Measurements from ENCODE around the gene C1QTNF4. TPM values are rescaled to one million over a fixed set of nuclear protein-coding genes. Genes with fewer than 3 reads are reported as not detected.

Gene C1QTNF4
- polyA plus RNA-seq, 3 donors: 0.84 TPM; not detected in 2

DNA sequence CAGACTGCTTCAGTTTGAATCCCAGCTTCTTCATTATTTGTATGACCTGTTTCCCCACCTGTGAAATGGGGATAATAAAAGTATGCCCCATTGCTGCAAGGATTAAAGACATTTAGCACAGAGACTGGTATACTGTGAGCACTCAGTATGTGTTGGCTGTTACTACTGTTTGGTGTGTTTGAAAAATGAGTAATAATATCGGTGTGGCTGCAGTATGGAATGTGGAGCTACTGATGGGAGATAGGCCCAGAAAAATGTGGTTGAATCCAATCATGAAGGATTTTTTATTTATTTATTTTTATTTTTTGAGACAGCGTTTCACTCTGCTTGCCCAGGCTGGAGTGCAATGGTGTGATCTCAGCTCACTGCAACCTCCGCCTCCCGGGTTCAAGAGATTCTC is 9.1 kb upstream of the C1QTNF4 start:
- WGBS (ENCODE audit: insufficient coverage): 100% methylated on average over 4 of the region's 4 CpGs
- H3K4me3 Mint-ChIP-seq: no peak overlapping the region
- no peaks in the 10 kb centered on the region for H3K4me1 Mint-ChIP-seq

DNA sequence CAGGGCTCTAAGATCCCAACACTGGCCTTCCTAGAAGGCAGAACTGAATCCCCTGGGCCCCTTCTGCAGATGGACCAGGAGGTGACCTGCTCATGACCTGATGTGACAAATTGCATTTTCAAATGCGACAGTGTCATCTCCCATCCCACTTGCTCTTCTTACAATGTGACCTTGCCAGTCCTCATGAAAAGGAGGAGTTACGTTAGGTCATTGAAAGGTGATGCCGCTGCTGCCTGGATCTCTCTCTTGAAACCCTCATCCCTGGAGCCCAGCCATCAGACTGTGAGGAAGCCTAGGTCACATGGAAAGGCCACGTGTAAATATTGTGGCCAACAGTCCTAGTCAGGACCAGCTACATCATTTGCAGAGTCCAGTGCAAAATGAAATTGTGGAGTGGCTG is 5.7 kb upstream of the C1QTNF4 start:
- H3K36me3 Mint-ChIP-seq: no peaks in the 10 kb centered on the region
- H3K9ac ChIP-seq (ENCODE audit: insufficient read depth, low read length, poor library complexity, severe bottlenecking): no peak overlapping the region
- peak overlapping the region in 1 of 7 donors; percentile 13 for H3K27ac Mint-ChIP-seq
- no peak overlapping the region for H3K4me3 Mint-ChIP-seq
- TF ChIP-seq, protein P1, sequence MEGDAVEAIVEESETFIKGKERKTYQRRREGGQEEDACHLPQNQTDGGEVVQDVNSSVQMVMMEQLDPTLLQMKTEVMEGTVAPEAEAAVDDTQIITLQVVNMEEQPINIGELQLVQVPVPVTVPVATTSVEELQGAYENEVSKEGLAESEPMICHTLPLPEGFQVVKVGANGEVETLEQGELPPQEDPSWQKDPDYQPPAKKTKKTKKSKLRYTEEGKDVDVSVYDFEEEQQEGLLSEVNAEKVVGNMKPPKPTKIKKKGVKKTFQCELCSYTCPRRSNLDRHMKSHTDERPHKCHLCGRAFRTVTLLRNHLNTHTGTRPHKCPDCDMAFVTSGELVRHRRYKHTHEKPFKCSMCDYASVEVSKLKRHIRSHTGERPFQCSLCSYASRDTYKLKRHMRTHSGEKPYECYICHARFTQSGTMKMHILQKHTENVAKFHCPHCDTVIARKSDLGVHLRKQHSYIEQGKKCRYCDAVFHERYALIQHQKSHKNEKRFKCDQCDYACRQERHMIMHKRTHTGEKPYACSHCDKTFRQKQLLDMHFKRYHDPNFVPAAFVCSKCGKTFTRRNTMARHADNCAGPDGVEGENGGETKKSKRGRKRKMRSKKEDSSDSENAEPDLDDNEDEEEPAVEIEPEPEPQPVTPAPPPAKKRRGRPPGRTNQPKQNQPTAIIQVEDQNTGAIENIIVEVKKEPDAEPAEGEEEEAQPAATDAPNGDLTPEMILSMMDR (IDR thresholded peaks at IDR 0.05): no peak
- H4K20me1 ChIP-seq (ENCODE audit: insufficient read depth, low read length): no peaks in the 10 kb centered on the region
- no peaks in the 10 kb centered on the region for H3K9me3 ChIP-seq (replicated peaks in 1 of 2; ENCODE audit: control insufficient read depth in 1 of 2, insufficient read depth in 1 of 2, low read length in 2 of 2)
- no peak for DNase-seq
- no peaks in the 10 kb centered on the region for H3K4me1 Mint-ChIP-seq
- 90% methylated on average over 3 of the region's 4 CpGs for WGBS (ENCODE audit: insufficient coverage)
- peaks cover 0 to 3% of the 10 kb centered on the region in 2 donors for H3K27me3 ChIP-seq (ENCODE audit: control insufficient read depth in 2 of 2, insufficient read depth in 2 of 2, low read length in 2 of 2)
- no peak overlapping the region for H3K27ac ChIP-seq (ENCODE audit: low read depth in 1 of 2, low read length in 2 of 2)
- peaks cover 0 to 1% (median 0%) of the 10 kb centered on the region in 7 donors for H3K9me3 Mint-ChIP-seq
- H3K4me3 ChIP-seq (replicated peaks in 1 of 3; ENCODE audit: low read depth in 2 of 3, low read length in 3 of 3): no peak overlapping the region
- no peaks in the 10 kb centered on the region for H3K4me1 ChIP-seq (ENCODE audit: control insufficient read depth in 1 of 2, insufficient read depth in 2 of 2, low read length in 2 of 2)
- intact Hi-C loops (cut with micrococcal nuclease): no loop called here
- no peak overlapping the region for H2AFZ ChIP-seq (ENCODE audit: insufficient read depth, low read depth, low read length, poor library complexity, severe bottlenecking)
- H3K4me2 ChIP-seq (replicated peaks; ENCODE audit: extremely low read depth, low read length, poor library complexity, severe bottlenecking): no peak overlapping the region
- no peaks in the 10 kb centered on the region for H3K36me3 ChIP-seq (replicated peaks in 1 of 2; ENCODE audit: control insufficient read depth in 1 of 2, insufficient read depth in 2 of 2, low read length in 2 of 2)
- H3K27me3 Mint-ChIP-seq (ENCODE audit: low read depth in 3 of 3): peaks cover 2 to 9% (median 6%) of the 10 kb centered on the region in 3 donors
- H3K79me2 ChIP-seq (ENCODE audit: insufficient read depth, low read length): no peaks in the 10 kb centered on the region

More for the DNA sequence above, 9.1 kb upstream of the C1QTNF4 start:
- Histone ChIP-seq H3K9ac (ENCODE audit: insufficient read depth, low read length, poor library complexity, severe bottlenecking) (no peak overlapping the region), H3K27me3 (ENCODE audit: control insufficient read depth in 2 of 2, insufficient read depth in 2 of 2, low read length in 2 of 2) (no peaks in the 10 kb centered on the region), H3K9me3 (replicated peaks in 1 of 2; ENCODE audit: control insufficient read depth in 1 of 2, insufficient read depth in 1 of 2, low read length in 2 of 2) (no peaks in the 10 kb centered on the region), H4K20me1 (ENCODE audit: insufficient read depth, low read length) (no peaks in the 10 kb centered on the region), H2AFZ (ENCODE audit: insufficient read depth, low read depth, low read length, poor library complexity, severe bottlenecking) (no peak overlapping the region), H3K27ac (ENCODE audit: low read depth in 1 of 2, low read length in 2 of 2) (no peak overlapping the region), H3K36me3 (replicated peaks in 1 of 2; ENCODE audit: control insufficient read depth in 1 of 2, insufficient read depth in 2 of 2, low read length in 2 of 2) (no peaks in the 10 kb centered on the region), H3K4me3 (replicated peaks in 1 of 3; ENCODE audit: low read depth in 2 of 3, low read length in 3 of 3) (no peak overlapping the region), H3K4me2 (replicated peaks; ENCODE audit: extremely low read depth, low read length, poor library complexity, severe bottlenecking) (no peak overlapping the region), H3K4me1 (ENCODE audit: control insufficient read depth in 1 of 2, insufficient read depth in 2 of 2, low read length in 2 of 2) (no peaks in the 10 kb centered on the region), H3K79me2 (ENCODE audit: insufficient read depth, low read length) (no peaks in the 10 kb centered on the region)
- TF ChIP-seq, protein P1 (IDR thresholded peaks at IDR 0.05): no peak
- no peak overlapping the region for H3K27ac Mint-ChIP-seq
- H3K9me3 Mint-ChIP-seq: peaks cover 0 to 1% (median 0%) of the 10 kb centered on the region in 7 donors
- intact Hi-C loops (cut with micrococcal nuclease): no loop called here
- peaks cover 0 to 8% of the 10 kb centered on the region in 2 donors for H3K36me3 Mint-ChIP-seq
- DNase-seq: no peak
- peaks cover 0 to 2% (median 0%) of the 10 kb centered on the region in 3 donors for H3K27me3 Mint-ChIP-seq (ENCODE audit: low read depth in 3 of 3)

Data from CD14-positive monocyte (primary cell).